DMS 273 (cell line): ENCODE data around the gene PRAC1.
"Not testable (repeated sequence)": the region's sequence is repeated elsewhere in the genome, so short reads cannot be mapped to it uniquely, and the experiment has no call there.

Source experiments
- DNase-seq: peaks from one replicate; lab custom pipeline; 2025; ENCODE audit not compliant: unreplicated experiment; lab: John Stamatoyannopoulos, UW

The PRAC1 gene

GRCh38 chr17:48727415-48728175 lies 5.3 kb upstream of the PRAC1 start:
- no peak for DNase-seq

- no peak for DNase-seq
Measured at GRCh38 chr17:48726916-48727286, 4.6 kb upstream of the PRAC1 start.

- DNase-seq, result no peak
Measured at GRCh38 chr17:48726114-48726915, 4.0 kb upstream of the PRAC1 start.

- no peak for DNase-seq
Measured at GRCh38 chr17:48725288-48726064, 3.2 kb upstream of the PRAC1 start.

- DNase-seq, result no peak
Measured at GRCh38 chr17:48725004-48725287, 2.6 kb upstream of the PRAC1 start.

- peak; percentile 86 for DNase-seq
Measured at GRCh38 chr17:48724251-48725003, 2.1 kb upstream of the PRAC1 start.

GRCh38 chr17:48723423-48724250 lies 1.3 kb upstream of the PRAC1 start:
- DNase-seq, result no peak

- no peak for DNase-seq
Measured at GRCh38 chr17:48722915-48723422, 651 bp upstream of the PRAC1 start, which contains the start of gene PRAC2. TSS of gene PRAC2 (plus strand) at chr17:48723185. CDS start at chr17:48724411, 1,226 bp downstream.

- DNase-seq, result no peak
Measured at GRCh38 chr17:48721009-48721402, 1.3 kb downstream of the PRAC1 start.

GRCh38 chr17:48720266-48721008 lies 1.9 kb downstream of the PRAC1 start:
- no peak for DNase-seq

GRCh38 chr17:48719642-48720265 lies 2.6 kb downstream of the PRAC1 start:
- no peak for DNase-seq

- no peak for DNase-seq
Measured at GRCh38 chr17:48718761-48719641, 3.3 kb downstream of the PRAC1 start.

- DNase-seq, result no peak
Measured at GRCh38 chr17:48718227-48718760, 4.0 kb downstream of the PRAC1 start.

GRCh38 chr17:48717367-48718226 lies 4.7 kb downstream of the PRAC1 start:
- no peak for DNase-seq

GRCh38 chr17:48716549-48716948 lies 5.8 kb downstream of the PRAC1 start:
- not testable (repeated sequence) for DNase-seq
